HG02943 (cell line): ENCODE measurements around the gene FAM222A.

Experiments
- ATAC-seq: cut with Tn5 transposase; IDR thresholded peaks from one replicate; pipeline ENCODE4 v1.9.1; 2021; ENCODE audit warnings: mild to moderate bottlenecking, low read depth, moderate library complexity; ENCODE audit not compliant: unreplicated experiment

The FAM222A gene

GRCh38 chr12:109793411-109793810 lies 79.8 kb downstream of the FAM222A start:
- ATAC-seq: no peak

GRCh38 chr12:109793826-109794501 lies 80.3 kb downstream of the FAM222A start:
- ATAC-seq: no peak

GRCh38 chr12:109795023-109795422 lies 81.4 kb downstream of the FAM222A start:
- ATAC-seq: no peak

- no peak for ATAC-seq
Observed at GRCh38 chr12:109796057-109796456, 82.4 kb downstream of the FAM222A start.

- ATAC-seq: no peak
Observed at GRCh38 chr12:109797905-109798669, 84.5 kb downstream of the FAM222A start.

GRCh38 chr12:109798691-109799090 lies 85.1 kb downstream of the FAM222A start:
- no peak for ATAC-seq

GRCh38 chr12:109800536-109800935 lies 86.9 kb downstream of the FAM222A start:
- no peak for ATAC-seq

GRCh38 chr12:109802828-109803227 lies 89.2 kb downstream of the FAM222A start:
- no peak for ATAC-seq

- ATAC-seq: no peak
Observed at GRCh38 chr12:109803678-109804077, 90.1 kb downstream of the FAM222A start.

- no peak for ATAC-seq
Observed at GRCh38 chr12:109804820-109805761, 91.5 kb downstream of the FAM222A start.

- ATAC-seq: no peak
Observed at GRCh38 chr12:109807954-109808643, 94.5 kb downstream of the FAM222A start.

GRCh38 chr12:109808876-109809646 lies 95.4 kb downstream of the FAM222A start:
- ATAC-seq: no peak

GRCh38 chr12:109810954-109811623 lies 97.5 kb downstream of the FAM222A start:
- no peak for ATAC-seq

GRCh38 chr12:109811624-109811995 lies 98.0 kb downstream of the FAM222A start:
- ATAC-seq: no peak

GRCh38 chr12:109813810-109814416 lies 100.3 kb downstream of the FAM222A start:
- ATAC-seq: no peak

GRCh38 chr12:109814600-109815150 lies 101.0 kb downstream of the FAM222A start:
- no peak for ATAC-seq

GRCh38 chr12:109815225-109815624 lies 101.6 kb downstream of the FAM222A start:
- no peak for ATAC-seq
